GM23338 (cell line): ENCODE data around the gene HSPA1B. TPM values are rescaled to one million over a fixed set of nuclear protein-coding genes. Genes with fewer than 3 reads are reported as not detected.

Experiments used
- ATAC-seq: fragments of 200-7000 bp; cut with Tn5 transposase; 3 replicates; pipeline ENCODE4 v1.9.1; 2020
- DNase-seq: peaks from one replicate; pipeline ENCODE4 v3.0.0-alpha.2; 2015; ENCODE audit warnings: low spot score
- H2AFZ ChIP-seq: fragments of 200-600 bp; sonication (generic); 2 replicates; pipeline ENCODE4 v1.8.0; 2016; ENCODE audit warnings: antibody characterized with exemption, mild to moderate bottlenecking, moderate library complexity
- H3F3A ChIP-seq: fragments of 200-600 bp; sonication (generic); replicated peaks from 2 replicates; pipeline ENCODE4 v1.8.0; 2017; ENCODE audit warnings: antibody characterized with exemption, mixed run types, low read depth
- H3K27ac ChIP-seq: fragments of 200-600 bp; sonication (generic); 2 replicates; pipeline ENCODE4 v1.6.1; 2016; ENCODE audit warnings: low read depth
- H3K27me3 ChIP-seq: fragments of 200-600 bp; sonication (generic); 2 replicates; pipeline ENCODE4 v1.8.0; 2016; ENCODE audit warnings: mild to moderate bottlenecking, mixed run types, moderate library complexity; ENCODE audit not compliant: insufficient read depth
- H3K36me3 ChIP-seq: fragments of 200-600 bp; sonication (generic); 2 replicates; pipeline ENCODE4 v1.8.0; 2016; ENCODE audit warnings: mild to moderate bottlenecking; ENCODE audit not compliant: insufficient read depth
- H3K4me1 ChIP-seq: fragments of 200-600 bp; sonication (generic); 2 replicates; pipeline ENCODE4 v1.8.0; 2016; ENCODE audit warnings: mild to moderate bottlenecking, moderate library complexity; ENCODE audit not compliant: insufficient read depth
- H3K4me2 ChIP-seq: fragments of 200-600 bp; sonication (generic); 2 replicates; pipeline ENCODE4 v1.7.1; 2017; ENCODE audit warnings: mixed run types
- H3K4me3 ChIP-seq: fragments of 200-600 bp; sonication (generic); 2 replicates; pipeline ENCODE4 v1.6.1; 2016; ENCODE audit warnings: mixed run types
- H3K79me2 ChIP-seq: fragments of 200-600 bp; sonication (generic); replicated peaks from 2 replicates; pipeline ENCODE4 v1.8.0; 2017; ENCODE audit warnings: mild to moderate bottlenecking; ENCODE audit not compliant: insufficient read depth
- H3K9me2 ChIP-seq: fragments of 200-600 bp; sonication (generic); 2 replicates; pipeline ENCODE4 v1.8.0; 2017; ENCODE audit not compliant: insufficient read depth
- H4K20me1 ChIP-seq: fragments of 200-600 bp; sonication (generic); replicated peaks from 2 replicates; pipeline ENCODE4 v1.8.0; 2017; ENCODE audit warnings: mild to moderate bottlenecking; ENCODE audit not compliant: insufficient read depth
- H3K27ac Mint-ChIP-seq: 2 replicates; pipeline ENCODE4 v1.8.0; 2020; ENCODE audit warnings: inconsistent platforms, mild to moderate bottlenecking, moderate library complexity, mixed read lengths
- H3K27me3 Mint-ChIP-seq: 3 replicates; pipeline ENCODE4 v1.8.0; 2022; ENCODE audit warnings: low read depth, mild to moderate bottlenecking, moderate library complexity, mixed read lengths, inconsistent platforms; ENCODE audit not compliant: insufficient read depth, poor library complexity
- H3K36me3 Mint-ChIP-seq: 3 replicates; pipeline ENCODE4 v1.8.0; 2021; ENCODE audit warnings: low read depth, mild to moderate bottlenecking, inconsistent platforms, moderate library complexity, mixed read lengths
- H3K4me1 Mint-ChIP-seq: 3 replicates; pipeline ENCODE4 v1.8.0; 2020; ENCODE audit warnings: mild to moderate bottlenecking, inconsistent platforms, mixed read lengths
- H3K4me3 Mint-ChIP-seq: 3 replicates; pipeline ENCODE4 v1.8.0; 2021; ENCODE audit warnings: moderate library complexity, mild to moderate bottlenecking, inconsistent platforms, mixed read lengths
- H3K9me3 Mint-ChIP-seq: 3 replicates; pipeline ENCODE4 v1.8.0; 2020; ENCODE audit warnings: moderate library complexity, mild to moderate bottlenecking, inconsistent platforms, mixed read lengths
- CREB1 ChIP-seq: fragments of 250-450 bp; sonication (Bioruptor Pico); IDR thresholded peaks from 2 replicates; pipeline ENCODE4 v1.5.0; 2020; ENCODE audit warnings: low read depth, mild to moderate bottlenecking, moderate library complexity
- ETS1 ChIP-seq: IDR thresholded peaks from 2 replicates; pipeline ENCODE4 v1.6.1; 2016; ENCODE audit warnings: antibody characterized with exemption
- NANOG ChIP-seq: IDR thresholded peaks from 2 replicates; pipeline ENCODE4 v1.6.1; 2016; ENCODE audit warnings: antibody characterized with exemption, borderline replicate concordance
- POLR2AphosphoS5 ChIP-seq: IDR thresholded peaks from 2 replicates; pipeline ENCODE4 v1.6.1; 2016; ENCODE audit warnings: antibody characterized with exemption, low read depth
- REST ChIP-seq: IDR thresholded peaks from one replicate; pipeline ENCODE4 v1.6.1; 2018; ENCODE audit warnings: antibody characterized with exemption; ENCODE audit not compliant: unreplicated experiment
- ZNF114 ChIP-seq: fragments of 250-450 bp; sonication (Bioruptor Pico); IDR thresholded peaks from 2 replicates; pipeline ENCODE4 v1.5.0; 2020; ENCODE audit warnings: mild to moderate bottlenecking, moderate library complexity
- ZNF462 ChIP-seq: fragments of 250-450 bp; sonication (Bioruptor Pico); IDR thresholded peaks from 2 replicates; pipeline ENCODE4 v1.5.0; 2020; ENCODE audit warnings: mild to moderate bottlenecking, moderate library complexity
- polyA plus RNA-seq: library from polyadenylated mRNA; unstranded; fragments of >200 nt; fragmentation: Nextera tagmentation; extraction: Ambion mirVana; gene quantifications from 2 replicates; pipeline ENCODE4 v1.2.1, GENCODE V29; 2016
- total RNA-seq: library from RNA; depleted of rRNA; stranded (reverse); fragments of >200 nt; shearing (Covaris generic); gene quantifications from 2 replicates; pipeline ENCODE4 v1.2.3, GENCODE V29; 2014

Gene HSPA1B
- total and polyA plus RNA-seq, 2 experiments from 2014 or later = 31.7 to 113 TPM

- TF ChIP-seq ZNF462 (CRISPR knock-in tag) (no peak), ZNF114 (no peak)
Measured at GRCh38 chr6:31842053-31842452, 14.5 kb downstream of the HSPA1B start (continued).

GRCh38 chr6:31844507-31844906 lies 17.0 kb downstream of the HSPA1B start:
- H4K20me1 ChIP-seq = peaks cover 5% of the 10 kb centered on the region; the same call in 1 of the 2 replicates
- Mint-ChIP-seq H3K4me3 (no peak overlapping the region), H3K4me1 (0 out of 3 replicates have a peak, but pooled peaks cover under 1% of the 10 kb centered on the region), H3K27ac (no peak overlapping the region), H3K9me3 (no peaks in the 10 kb centered on the region; the same call in 2 of the 3 replicates), H3K36me3 (peaks cover 21% of the 10 kb centered on the region), H3K27me3 (peaks cover 8% of the 10 kb centered on the region)
- no peaks in the 10 kb centered on the region for H3K79me2 ChIP-seq
- no peaks in the 10 kb centered on the region for H3K9me2 ChIP-seq
- no peak for ATAC-seq
- H3K27ac ChIP-seq = no peak overlapping the region
- no peak for DNase-seq
- peaks cover 28% of the 10 kb centered on the region for H3F3A ChIP-seq
- H3K36me3 ChIP-seq = peaks cover 12% of the 10 kb centered on the region
- no peaks in the 10 kb centered on the region for H3K4me1 ChIP-seq
- no peak overlapping the region for H2AFZ ChIP-seq
- H3K27me3 ChIP-seq = no peaks in the 10 kb centered on the region
- no peak overlapping the region for H3K4me3 ChIP-seq
- no peak overlapping the region for H3K4me2 ChIP-seq
- no peak for TF ChIP-seq ZNF114
- TF ChIP-seq POLR2AphosphoS5 = no peak
- TF ChIP-seq ETS1 = no peak
- no peak for TF ChIP-seq NANOG
- no peak for TF ChIP-seq CREB1 (CRISPR knock-in tag)
- no peak for TF ChIP-seq REST
